GM12801 (cell line): Measurements from ENCODE around the gene PLCG2.

Source experiments
- CTCF ChIP-seq: IDR thresholded peaks from one replicate; pipeline ENCODE4 v1.5.1; 2011; ENCODE audit warnings: control low read depth; ENCODE audit not compliant: insufficient read length; ENCODE audit errors: extremely low read depth

Gene PLCG2

GRCh38 chr16:81942007-81942601 lies 163.0 kb downstream of the PLCG2 start:
- no peak for TF ChIP-seq CTCF

- TF ChIP-seq CTCF, result no peak
These were observed 166.6 kb downstream of the PLCG2 start for GRCh38 chr16:81945665-81946064.

GRCh38 chr16:81946206-81946605 lies 167.1 kb downstream of the PLCG2 start:
- TF ChIP-seq CTCF, result no peak

- no peak for TF ChIP-seq CTCF
These were observed 172.5 kb downstream of the PLCG2 start for GRCh38 chr16:81951564-81951963.

- no peak for TF ChIP-seq CTCF
These were observed 177.3 kb downstream of the PLCG2 start for GRCh38 chr16:81956213-81956948.

- TF ChIP-seq CTCF, result no peak
These were observed 185.7 kb downstream of the PLCG2 start for GRCh38 chr16:81964808-81965207.

- no peak for TF ChIP-seq CTCF
These were observed 188.3 kb downstream of the PLCG2 start for GRCh38 chr16:81967358-81967757.
